ENCODE results near the gene WDR93.
"Not testable (repeated sequence)": the region's sequence is repeated elsewhere in the genome, so short reads cannot be mapped to it uniquely, and the experiment has no call there.

Gene WDR93

DNA sequence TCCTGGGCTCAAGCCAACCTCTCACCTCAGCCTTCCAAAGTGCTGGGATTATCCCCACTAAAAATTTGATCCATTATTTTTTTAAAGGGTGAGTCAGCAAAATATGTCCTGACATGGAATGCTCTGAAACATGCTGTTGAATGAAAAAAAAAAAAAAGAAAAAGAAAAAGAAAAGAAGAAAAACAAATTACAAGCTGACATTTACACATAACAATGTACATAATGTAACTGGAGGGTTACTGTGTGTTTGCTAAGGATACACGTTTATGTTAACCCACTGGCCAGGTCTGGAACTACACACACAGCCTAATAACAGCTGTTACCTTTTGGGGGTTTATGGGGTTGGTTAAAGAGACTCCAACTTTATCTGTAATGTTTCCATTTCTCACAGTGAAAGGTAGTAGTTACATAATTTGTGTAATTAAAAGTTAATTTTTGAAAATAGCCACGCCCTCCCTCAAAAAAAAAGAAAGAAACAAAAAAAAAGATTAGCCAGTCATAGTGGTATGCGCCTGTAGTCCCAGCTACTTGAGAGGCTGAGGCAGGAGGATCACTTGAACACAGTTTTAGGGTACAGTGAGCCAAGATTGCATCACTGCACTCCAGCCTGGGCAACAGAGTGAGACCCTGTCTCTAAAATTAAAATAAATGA, 82.4 kb downstream of the WDR93 start:
- DNase-seq (ENCODE audit: low read depth), result no peak

GRCh38 chr15:89774492-89774891, 83.9 kb downstream of the WDR93 start:
- no peak for DNase-seq (ENCODE audit: low read depth)

GRCh38 chr15:89775815-89776214, 85.2 kb downstream of the WDR93 start:
- no peak for DNase-seq (ENCODE audit: low read depth)

DNA sequence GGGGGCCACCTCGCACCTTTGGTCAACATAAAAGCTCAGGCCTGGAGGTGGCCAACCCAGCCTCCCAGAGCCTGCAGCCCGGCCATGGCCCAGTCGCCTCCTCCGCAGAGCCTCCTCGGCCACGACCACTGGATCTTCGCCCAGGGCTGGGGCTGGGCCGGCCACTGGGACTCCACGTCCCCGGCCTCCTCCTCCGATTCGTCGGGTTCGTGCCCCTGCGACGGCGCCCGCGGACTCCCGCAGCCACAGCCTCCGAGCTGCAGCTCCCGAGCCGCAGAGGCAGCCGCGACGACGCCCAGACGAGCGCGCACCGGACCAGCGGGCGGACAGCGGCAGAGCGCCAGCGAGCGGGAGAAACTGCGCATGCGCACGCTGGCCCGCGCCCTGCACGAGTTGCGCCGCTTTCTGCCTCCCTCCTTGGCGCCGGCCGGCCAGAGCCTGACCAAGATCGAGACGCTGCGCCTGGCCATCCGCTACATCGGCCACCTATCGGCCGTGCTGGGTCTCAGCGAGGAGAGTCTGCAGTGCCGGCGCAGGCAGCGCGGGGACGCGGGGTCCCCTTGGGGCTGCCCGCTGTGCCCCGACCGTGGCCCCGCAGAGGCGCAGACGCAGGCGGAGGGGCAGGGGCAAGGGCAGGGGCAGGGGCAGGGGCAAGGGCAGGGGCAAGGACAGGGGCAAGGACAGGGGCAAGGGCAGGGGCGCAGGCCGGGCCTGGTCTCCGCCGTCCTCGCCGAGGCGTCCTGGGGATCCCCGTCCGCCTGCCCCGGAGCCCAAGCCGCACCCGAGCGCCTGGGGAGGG, 85.9 kb downstream of the WDR93 start, which contains the start of gene MESP2:
TSS of gene MESP2 (plus strand) at position 59 of the 799 bp plus-strand sequence. CDS start at position 85, 26 bp downstream.
- peak; percentile 30 for DNase-seq (ENCODE audit: low read depth)

GRCh38 chr15:89777073-89777751, 86.6 kb downstream of the WDR93 start:
- DNase-seq (ENCODE audit: low read depth), result no peak

GRCh38 chr15:89777782-89778380, 87.3 kb downstream of the WDR93 start:
- no peak for DNase-seq (ENCODE audit: low read depth)

DNA sequence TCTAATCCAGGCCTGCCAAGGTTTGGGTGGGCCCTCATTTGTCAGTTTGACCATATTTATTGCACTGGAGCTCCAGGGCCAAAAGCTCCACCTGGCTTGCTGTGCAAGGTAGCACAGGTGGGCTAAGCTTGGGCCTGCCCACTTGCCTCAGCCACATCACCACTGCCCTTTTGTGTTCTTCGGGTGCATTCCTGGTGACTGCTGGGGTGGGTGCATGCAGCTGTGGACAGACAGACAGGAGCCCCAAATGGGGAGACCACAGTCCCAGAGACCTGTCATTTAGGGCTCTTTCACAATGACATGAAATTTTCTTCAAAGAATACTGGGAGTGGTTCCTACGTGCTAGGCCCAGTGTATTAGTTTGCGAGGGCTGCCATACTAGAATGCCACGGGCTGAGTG, 88.2 kb downstream of the WDR93 start:
- no peak for DNase-seq (ENCODE audit: low read depth)

GRCh38 chr15:89780601-89781000, 90.0 kb downstream of the WDR93 start:
- DNase-seq (ENCODE audit: low read depth), result no peak

- no peak for DNase-seq (ENCODE audit: low read depth)
Observed at GRCh38 chr15:89781055-89781454, 90.4 kb downstream of the WDR93 start.

GRCh38 chr15:89781891-89782618, 91.4 kb downstream of the WDR93 start:
- no peak for DNase-seq (ENCODE audit: low read depth)

DNA sequence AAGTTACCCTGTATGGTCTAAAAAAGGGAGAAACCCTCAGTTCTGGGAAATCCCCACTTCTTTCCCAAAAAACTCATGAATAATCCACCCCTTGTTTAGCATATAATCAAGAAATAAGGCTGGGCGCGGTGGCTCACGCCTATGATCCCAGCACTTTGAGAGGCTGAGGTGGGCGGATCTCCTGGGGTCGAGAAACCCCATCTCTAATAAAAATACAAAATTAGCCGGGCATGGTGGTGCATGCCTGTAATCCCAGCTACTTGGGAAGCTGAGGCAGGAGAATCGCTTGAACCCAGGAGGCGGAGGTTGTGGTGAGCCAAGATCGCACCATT, 92.0 kb downstream of the WDR93 start:
- not testable (repeated sequence) for DNase-seq (ENCODE audit: low read depth)

DNA sequence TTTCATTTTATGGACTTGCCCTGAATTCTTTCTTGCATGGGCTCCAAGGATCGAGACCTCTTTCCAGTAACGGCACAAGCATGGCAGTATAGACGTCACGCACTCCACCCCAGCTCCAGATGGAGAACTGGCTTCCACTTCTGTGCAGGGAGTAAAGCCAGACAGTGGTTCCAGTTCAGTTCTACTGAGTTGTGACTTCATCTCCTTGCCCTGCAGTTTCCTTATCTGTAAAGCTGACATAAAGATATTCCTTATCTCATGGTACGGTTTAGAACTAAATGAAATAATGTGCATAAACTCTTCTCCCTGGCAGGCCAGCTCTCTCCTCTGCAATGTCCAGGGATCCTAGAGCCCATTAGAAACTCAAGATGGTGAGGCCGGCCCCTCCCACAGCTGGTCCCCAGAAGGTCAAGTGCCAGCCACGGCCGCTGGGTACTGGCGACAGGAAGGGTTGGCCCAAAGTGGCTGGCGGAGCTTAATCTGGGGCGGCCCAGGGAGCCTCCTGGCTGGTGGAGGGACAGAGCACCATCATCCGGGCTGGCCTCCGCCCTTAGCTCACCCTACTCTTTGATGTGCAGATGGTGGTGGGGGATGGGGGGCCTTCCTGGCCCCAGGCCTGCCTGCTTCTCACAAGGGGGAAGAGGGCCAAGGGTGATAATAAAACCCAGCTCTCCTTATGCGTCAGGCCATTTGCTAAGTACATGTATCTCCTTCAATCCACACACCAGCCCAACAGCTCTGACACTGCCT, 92.7 kb downstream of the WDR93 start:
- DNase-seq (ENCODE audit: low read depth), result no peak

DNA sequence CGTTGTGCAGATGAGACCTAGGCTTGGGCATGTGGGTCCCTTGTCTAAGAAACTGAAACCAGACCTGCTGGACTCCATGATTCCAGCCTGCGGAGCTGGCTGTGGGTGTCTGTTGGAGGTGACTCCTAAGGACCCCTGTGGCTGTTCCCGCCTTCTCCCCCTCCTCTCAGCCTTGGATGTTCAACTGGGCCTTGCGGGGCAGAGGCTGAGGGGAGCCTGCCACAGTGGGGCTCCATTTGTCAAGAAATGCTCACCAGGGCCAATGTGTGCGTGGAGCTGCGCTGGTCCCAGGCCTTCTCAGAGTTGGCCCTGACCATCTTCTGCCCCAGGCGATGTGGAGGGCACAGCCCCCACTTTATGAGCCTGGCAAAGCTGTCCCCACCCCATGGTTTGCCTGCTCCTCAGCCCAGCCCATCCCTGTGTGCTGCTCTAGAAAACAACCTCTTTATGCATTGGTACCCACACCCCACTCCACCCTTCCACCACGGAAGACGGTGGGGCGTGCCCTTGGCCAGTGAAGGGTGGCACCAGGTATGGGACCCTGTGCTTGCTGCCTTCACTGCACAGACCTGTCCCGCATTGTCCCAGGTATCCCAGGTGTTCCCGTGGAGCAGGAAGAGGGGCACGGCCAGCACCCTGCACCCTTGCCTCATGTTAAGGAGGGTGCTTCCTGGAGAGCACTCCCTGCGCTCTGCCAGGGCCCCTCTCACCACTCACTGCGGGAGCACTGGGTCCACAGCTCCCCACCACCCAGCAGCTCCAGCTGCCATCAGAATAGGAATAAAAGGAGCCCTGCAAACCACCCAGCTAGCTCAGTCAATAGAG, 93.5 kb downstream of the WDR93 start:
- no peak for DNase-seq (ENCODE audit: low read depth)

- DNase-seq (ENCODE audit: low read depth), result no peak
Observed at GRCh38 chr15:89784686-89784960, 94.0 kb downstream of the WDR93 start.

DNA sequence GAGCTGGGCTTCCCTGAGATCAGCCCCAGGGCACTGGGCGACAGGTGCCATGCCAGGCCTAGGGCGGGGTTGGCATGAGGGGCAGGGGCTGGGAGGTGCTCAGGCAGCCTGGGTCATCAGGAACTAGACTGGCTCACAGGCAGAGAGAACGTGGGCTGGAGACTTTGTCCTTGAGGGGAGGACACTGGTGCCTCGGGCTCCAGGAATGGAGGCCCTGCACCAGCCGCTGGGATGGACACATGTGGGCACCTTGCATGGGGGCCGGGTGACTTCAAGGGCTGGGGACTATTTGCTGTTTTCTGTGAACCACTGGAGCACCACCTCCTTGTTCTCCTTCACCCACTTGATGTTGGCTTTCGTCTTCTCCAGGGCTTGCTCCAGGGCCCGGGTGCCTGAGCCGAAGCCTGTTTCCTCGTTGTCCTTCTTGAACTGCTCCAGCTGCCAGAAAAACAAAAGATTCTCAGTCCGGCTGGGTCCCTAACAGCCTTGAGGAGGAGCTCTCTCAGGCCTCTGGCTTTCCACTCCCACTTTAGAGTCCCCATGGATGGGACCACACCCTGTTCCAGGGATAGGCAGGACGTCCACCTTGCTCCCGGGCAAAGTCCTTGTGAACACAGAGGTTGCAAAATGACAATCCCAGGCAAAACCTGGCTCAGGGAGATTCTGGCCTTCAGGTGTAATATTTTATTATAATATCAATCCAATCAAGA, 94.6 kb downstream of the WDR93 start:
- DNase-seq (ENCODE audit: low read depth), result no peak

- no peak for DNase-seq (ENCODE audit: low read depth)
Observed at GRCh38 chr15:89785774-89786140, 95.1 kb downstream of the WDR93 start.

DNA sequence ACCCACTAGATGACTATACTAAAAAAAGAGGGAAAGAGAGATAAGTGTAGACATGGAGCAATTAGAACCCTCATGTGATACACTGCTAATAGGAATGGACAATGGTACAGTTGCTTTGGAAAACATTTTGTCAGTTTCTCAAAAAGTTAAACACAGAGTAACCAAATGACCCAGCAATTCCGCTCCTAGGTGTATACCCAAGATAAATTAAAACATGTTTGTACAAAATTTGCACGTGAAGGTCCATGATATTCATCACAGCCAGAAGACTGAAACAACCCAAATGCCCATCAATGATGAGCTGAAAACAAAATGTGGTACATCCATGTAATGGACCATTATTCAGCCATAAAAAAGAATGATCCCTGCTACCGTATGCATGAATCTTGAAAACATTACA, 97.3 kb downstream of the WDR93 start:
- DNase-seq (ENCODE audit: low read depth), result no peak

GRCh38 chr15:89788585-89788984, 98.0 kb downstream of the WDR93 start:
- DNase-seq (ENCODE audit: low read depth), result not testable (repeated sequence)

DNA sequence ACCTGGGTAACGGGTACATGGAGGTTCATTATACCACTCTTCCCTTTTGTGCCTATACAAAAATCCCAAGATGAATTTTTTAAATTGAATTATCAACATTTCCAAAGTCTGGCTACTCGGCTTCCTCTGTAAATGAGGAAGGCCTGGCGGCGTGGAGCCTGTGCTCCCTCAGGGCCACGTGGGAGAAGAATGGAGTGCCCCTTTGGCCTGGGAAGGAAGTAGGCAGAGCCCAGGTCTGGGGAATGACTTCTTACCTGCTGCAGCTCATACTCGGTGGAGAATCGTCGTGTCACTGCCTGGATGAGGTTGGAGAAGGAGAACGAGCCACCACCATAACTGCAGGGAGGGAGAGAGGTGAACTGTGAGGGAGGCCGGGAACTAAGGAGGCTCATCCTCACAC, 99.6 kb downstream of the WDR93 start:
- no peak for DNase-seq (ENCODE audit: low read depth)

DNA sequence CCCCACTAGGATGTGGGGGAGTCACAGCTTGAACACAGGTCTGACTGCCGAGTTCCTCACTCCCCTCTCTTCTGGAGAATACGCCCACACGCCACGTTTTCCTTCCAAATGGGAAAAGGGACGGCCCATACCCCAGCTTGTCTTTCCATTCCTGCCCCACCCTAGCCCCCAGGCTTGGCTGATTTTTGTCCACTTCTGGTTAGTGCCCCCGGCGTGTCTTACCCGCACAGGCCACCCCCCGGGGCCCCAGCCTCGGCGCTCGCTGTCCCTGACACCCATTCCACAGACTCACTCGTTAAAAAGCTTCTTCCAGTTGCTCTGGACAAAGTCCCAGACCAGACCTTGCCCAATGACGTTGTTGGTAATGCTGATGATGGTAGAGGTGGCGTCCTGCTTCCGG, 100.0 kb downstream of the WDR93 start:
- DNase-seq (ENCODE audit: low read depth), result no peak

Data from activated T-cell treated with anti-CD3 and anti-CD28 coated beads for 24 hours (primary cell).